GM18873 (cell line): ENCODE results near the gene CELF1.

Source experiments
- ATAC-seq: cut with Tn5 transposase; IDR thresholded peaks from one replicate; pipeline ENCODE4 v1.9.1; 2021; ENCODE audit warnings: mild to moderate bottlenecking, moderate library complexity, moderate number of reproducible peaks; ENCODE audit not compliant: unreplicated experiment, low FRiP score

CELF1 gene

DNA sequence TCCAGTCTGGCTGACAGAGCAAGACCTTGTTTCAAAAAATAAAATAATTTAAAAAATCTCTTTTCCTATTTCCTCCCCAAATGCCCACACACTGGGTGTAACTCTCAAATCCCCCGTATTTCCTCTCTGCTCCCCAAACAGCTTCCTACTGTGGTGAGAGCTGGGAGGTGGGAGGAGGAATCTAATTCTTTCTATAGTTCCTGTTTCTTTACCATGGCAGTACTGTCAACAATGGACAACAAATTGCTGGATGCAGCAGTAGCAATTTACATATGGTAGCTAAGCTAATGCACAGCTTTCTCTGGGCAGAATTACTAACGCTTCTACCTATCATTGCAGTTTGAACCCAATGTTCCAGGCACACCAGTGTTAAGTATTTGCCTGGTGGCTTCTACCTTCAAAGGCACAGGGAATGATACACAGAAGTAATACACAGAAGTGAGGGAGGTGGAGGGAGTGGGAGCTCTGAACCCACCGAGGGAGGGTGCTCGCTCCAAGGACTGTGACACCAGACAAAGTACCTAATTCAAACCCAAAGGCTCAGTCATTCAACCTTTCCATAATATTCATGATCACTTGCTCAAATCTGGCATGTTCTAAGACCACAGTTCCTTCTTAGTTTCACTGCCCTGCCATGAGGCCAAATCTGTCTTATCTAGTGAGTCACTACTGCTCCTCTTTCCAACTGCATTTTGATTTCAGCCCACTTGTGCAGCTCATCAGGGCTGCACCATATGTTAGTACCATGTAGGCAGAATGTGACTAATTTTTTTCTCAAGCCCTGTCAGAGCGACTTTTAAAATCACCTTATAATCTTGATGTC is 37.9 kb downstream of the CELF1 start:
- no peak for ATAC-seq

DNA sequence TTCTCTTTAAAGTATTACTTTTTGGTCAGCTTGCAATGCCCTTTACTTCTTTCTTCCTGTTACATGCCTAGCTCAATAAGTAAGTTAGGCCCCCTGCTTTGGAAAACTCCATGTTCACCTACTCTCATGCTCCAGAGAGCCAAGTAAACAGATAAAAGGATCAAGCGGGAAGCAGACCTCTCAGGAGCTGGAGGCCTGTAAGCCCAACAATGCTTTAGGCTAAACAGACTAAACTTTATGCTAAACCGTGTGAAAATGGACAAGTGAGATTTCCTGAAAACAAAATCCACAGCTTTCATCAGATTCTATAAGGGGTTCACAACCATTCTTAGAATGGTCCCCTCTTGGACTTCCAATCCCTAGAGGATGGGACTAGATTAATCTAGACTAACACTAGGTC is 40.2 kb downstream of the CELF1 start:
- no peak for ATAC-seq

GRCh38 chr11:47511917-47512316 is 41.0 kb downstream of the CELF1 start:
- ATAC-seq: no peak

- no peak for ATAC-seq
These were observed 42.7 kb downstream of the CELF1 start for GRCh38 chr11:47510209-47510608.

GRCh38 chr11:47509077-47509536 is 43.8 kb downstream of the CELF1 start:
- no peak for ATAC-seq

DNA sequence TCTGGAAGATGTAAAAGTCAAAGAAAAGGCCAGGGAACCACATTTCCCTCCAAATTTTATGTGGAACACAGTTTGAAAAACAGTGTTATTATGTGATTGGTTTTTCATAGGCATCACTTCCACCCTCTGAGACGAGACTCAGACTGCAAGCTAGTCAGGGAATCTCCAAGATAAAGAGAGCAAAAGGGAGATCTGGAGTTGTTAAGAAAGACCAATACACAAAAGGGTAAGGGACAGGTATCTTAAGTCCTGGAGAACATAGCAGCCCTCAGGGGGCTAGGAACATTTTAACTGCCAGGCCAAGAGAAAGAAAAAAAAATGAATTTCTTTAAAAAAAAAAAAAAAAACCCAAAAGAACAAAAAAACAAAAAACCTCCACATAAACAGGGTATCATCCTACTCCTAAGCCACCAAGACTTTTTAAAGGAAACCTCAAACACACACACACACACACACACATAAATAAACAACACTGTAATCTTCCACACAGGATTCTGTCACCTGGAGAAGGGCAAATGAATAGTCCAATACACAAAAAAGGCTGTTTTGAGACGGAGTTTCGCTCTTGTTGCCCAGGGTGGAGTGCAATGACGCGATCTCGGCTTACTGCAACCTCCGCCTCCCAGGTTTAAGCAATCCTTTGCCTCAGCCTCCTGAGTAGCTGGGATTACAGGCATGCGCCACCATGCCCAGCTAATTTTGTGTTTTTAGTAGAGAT is 44.5 kb downstream of the CELF1 start:
- ATAC-seq: no peak

DNA sequence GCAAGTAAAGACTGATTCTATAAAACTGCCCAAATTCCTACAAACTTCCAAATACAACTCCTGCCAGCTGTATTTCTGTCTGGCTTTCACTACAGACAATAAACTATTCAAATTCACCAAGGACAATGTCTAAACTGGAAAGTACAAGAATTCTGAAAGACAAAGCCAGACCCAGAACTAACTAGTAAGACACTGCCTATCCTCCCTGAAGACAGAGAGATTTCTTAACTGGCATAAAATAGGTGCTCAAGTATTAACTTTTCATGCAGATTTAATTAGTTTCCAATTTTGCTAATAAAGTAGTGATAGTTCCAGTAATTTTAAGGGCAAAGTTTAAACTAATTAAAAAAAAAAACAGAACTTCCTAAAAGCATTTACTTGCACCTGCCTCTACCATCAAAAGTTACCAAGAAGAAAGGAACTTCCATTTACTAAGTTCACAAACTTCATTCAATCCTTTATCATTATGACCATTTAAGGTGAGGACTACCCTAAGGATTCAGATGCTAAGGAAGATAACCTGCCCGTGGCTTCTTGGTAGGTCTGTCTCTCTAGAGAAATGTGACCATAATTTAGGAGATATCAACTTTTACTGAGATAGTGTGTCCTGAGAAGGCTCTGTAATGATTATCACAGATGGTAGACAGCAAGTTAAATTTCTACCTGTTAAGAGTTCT is 45.2 kb downstream of the CELF1 start:
- no peak for ATAC-seq

DNA sequence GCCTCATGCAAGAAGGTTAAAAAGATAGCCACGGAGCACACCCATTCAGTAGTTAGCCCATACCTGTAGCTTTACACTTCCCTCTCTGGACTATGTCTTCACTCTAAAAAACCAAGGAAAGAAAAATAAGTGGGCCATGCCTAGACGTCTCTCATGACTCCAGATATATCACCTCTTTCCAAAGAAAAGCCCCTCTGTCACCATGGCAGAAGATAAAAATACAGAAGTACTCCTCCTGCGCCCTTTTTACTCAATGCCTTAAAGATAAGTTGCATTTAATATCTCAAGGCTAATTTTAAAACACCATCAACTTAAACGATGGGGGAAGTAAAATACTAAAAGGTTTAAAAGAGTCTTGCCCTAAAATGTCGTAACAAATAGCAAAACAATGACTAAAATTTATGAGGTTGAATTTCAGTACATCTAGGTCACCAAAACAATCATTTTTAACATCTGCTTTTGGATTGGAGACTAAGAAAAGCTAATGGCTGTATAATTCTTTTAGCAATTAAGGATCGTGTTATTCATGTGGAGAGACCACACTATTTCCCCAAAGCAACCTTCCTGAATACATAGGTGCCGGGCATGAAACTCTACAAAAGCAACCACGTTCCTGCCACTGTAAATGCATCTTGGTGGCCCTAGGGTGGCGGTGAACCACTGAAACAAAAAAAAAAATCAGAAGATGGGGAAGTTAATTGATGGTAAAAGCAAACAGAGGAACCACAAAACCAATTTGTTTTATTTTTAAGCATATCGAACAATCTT is 46.0 kb downstream of the CELF1 start:
- no peak for ATAC-seq

DNA sequence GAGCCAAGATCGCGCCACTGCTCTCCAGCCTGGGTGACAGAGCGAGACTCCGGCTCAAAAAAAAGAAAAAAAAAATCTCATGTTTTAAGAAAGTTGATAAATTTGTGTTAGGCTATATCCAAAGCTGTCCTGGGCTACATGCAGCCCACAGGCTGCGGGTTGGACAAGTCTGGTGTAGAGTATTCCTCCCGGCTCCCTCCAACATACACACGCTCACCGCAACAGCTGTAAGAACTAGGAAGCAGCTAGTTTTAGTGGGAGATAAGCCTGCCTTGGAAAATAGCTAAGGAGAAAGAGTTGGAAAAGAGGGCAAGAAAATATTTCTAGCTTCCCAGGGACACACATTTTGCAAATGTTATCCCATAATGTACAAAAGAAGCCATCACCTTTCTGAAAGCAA is 46.6 kb downstream of the CELF1 start:
- ATAC-seq: no peak

DNA sequence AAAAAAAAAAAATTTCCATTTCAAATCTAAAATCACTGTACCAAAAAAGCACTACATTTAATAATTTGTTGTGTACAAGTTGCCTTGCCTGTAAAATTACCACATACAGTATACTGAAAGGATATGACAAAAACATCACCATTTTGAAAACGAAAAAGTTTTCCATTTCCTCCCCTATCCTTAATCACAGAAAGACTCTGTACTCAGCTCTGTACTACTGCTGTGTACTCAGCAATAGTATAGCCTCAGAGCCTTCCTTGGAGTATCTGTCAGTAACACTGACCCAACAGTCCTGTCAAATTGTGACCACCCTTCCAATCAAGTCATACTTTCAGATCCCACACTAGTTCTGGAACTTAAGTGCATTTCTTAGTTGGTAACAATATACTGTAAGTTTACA is 48.0 kb downstream of the CELF1 start:
- no peak for ATAC-seq

- no peak for ATAC-seq
These were observed 49.7 kb downstream of the CELF1 start for GRCh38 chr11:47503227-47503626.

GRCh38 chr11:47502767-47503166 is 50.2 kb downstream of the CELF1 start:
- no peak for ATAC-seq

DNA sequence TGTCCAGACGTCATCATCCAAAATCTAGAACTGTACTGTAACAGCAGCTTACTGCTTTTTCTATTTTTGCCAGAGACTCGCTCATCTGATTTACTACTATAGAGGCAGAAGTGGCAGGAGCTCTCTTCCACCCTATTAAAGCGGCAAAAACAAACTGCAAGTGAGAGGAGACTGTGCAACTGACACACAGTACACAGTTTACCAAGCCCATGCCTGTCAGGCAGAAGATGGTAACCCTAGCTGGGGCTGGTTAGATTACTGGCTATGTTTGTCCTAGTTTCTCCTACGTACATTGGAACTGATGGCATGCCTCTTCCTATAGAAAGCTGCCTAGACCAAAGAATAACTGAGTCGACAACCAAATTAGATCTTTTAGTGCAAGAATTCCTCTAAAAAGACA is 51.8 kb downstream of the CELF1 start:
- no peak for ATAC-seq

- ATAC-seq: no peak
These were observed 52.8 kb downstream of the CELF1 start for GRCh38 chr11:47500121-47500520.

DNA sequence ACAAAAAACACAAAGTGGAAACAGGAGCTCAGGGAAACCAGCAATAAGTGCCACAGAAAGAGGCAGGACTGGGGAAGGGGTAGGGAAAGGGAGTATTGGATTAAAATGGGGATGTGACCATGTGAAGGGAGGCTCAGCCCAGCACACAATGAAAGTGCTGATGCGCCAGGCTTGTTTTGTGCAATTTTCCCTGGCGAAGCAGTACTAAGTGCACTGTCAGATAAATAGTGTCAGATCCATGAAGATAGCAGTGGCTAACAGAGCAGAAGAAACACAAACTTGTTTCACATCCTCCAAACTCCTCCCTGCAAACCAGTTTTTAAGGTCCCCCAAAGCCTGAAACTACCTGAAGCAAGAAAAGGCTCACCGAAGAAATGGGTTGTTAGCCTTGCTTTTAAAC is 53.3 kb downstream of the CELF1 start:
- ATAC-seq: no peak

DNA sequence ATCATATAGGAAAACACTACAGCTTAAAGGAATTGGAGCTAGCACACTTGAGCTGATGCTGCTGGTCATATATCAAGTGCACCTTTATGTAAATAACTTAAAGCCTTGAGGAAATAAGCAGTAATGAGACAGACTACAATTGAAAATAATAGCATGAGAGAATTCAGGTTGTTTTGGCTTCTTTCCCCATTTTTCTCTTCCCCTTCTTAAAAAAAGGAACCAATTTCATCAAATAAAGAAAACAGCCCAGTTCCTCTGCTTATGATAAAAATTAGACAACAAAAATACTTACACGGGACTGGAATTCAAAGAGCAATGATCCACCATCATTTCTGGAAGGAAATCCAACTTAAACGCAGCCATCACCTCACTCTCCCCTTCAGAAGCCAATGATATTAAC is 53.8 kb downstream of the CELF1 start:
- no peak for ATAC-seq

DNA sequence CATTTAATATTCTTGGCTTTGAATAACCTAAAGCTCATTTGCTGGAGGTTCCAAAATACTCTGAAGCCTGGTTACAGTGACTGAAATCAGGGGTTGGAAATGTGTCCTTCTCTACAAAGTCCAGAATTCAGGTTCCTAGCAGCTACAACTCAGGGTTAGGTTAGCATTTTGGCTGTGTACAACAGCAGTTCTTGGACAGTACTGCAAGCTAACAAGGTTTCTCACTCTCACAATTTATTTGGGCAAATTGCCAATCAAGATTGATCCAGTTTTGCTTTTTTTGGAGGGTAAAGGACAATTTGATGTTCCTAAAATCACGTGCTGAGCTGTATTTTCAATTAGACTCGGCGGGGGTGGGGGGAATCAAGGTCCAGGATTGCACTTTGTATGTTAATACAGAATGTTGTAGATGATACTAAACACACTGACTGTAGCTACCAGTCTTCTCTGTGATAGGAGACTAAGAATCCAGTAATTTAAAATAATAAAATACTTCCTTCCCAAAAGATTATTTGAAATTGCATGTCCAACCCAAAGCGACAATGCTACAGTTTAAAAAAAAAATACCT is 54.3 kb downstream of the CELF1 start:
- ATAC-seq: no peak

- ATAC-seq: no peak
These were observed 54.8 kb downstream of the CELF1 start for GRCh38 chr11:47498149-47498548.

DNA sequence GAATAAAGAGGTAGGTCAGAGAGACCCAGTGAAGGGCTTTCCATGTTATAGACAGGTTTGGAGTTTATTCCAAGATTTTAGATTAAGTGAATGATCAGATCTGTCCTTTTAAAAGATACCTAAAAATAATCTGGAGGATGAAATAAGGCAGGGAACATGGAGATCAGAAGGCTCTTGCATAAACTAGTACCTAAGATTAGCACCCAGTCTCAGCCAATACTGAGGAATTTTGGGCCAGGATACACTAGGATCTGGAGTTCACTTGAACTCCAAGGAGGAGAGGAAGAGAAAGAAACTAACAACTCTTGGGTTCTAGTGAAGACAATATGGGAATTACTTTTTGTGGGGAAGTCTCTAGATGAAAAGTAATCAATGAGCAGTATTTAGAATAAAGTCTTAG is 56.1 kb downstream of the CELF1 start:
- ATAC-seq: no peak

DNA sequence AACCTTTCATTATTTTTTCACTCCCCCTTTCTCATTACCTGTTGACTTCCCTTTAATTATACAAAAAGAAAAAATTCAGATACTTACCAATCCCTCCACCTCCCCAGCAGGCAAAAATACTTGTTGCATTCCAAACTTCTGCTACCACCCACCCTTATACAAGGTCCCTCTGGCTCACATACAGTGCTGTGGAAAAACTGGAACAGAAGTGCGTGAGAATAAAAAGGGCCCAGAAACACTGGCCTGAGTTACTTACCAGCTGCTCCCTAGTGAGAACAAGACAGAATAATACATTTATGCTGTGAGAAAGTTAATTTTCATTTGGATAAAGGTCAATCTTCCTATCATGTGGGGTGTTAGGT is 57.1 kb downstream of the CELF1 start:
- no peak for ATAC-seq
